NCI-H2029 (cell line): ENCODE measurements around the gene LOXHD1.

Experiments
- DNase-seq: peaks from one replicate; lab custom pipeline; 2025; lab: John Stamatoyannopoulos, UW

LOXHD1 gene

GRCh38 chr18:46574000-46574742 is 82.8 kb downstream of the LOXHD1 start:
- no peak for DNase-seq

GRCh38 chr18:46573156-46573555 is 83.9 kb downstream of the LOXHD1 start:
- no peak for DNase-seq

GRCh38 chr18:46571756-46572155 is 85.3 kb downstream of the LOXHD1 start:
- DNase-seq, result no peak

- no peak for DNase-seq
Measured at GRCh38 chr18:46570666-46571065, 86.4 kb downstream of the LOXHD1 start.

GRCh38 chr18:46570134-46570533 is 86.9 kb downstream of the LOXHD1 start:
- DNase-seq, result no peak

GRCh38 chr18:46569211-46569610 is 87.8 kb downstream of the LOXHD1 start:
- no peak for DNase-seq

GRCh38 chr18:46567196-46567595 is 89.8 kb downstream of the LOXHD1 start:
- DNase-seq, result no peak

GRCh38 chr18:46566111-46566510 is 90.9 kb downstream of the LOXHD1 start:
- DNase-seq, result no peak

- no peak for DNase-seq
Measured at GRCh38 chr18:46565256-46565655, 91.8 kb downstream of the LOXHD1 start.

- DNase-seq, result no peak
Measured at GRCh38 chr18:46563317-46563716, 93.7 kb downstream of the LOXHD1 start.

- DNase-seq, result no peak
Measured at GRCh38 chr18:46562674-46563192, 94.3 kb downstream of the LOXHD1 start.

GRCh38 chr18:46560671-46561045 is 96.4 kb downstream of the LOXHD1 start:
- no peak for DNase-seq

- DNase-seq, result no peak
Measured at GRCh38 chr18:46559946-46560670, 96.9 kb downstream of the LOXHD1 start.

- no peak for DNase-seq
Measured at GRCh38 chr18:46559296-46559695, 97.7 kb downstream of the LOXHD1 start.

GRCh38 chr18:46556590-46557206 is 100.3 kb downstream of the LOXHD1 start:
- no peak for DNase-seq

- no peak for DNase-seq
Measured at GRCh38 chr18:46555724-46556123, 101.3 kb downstream of the LOXHD1 start.

GRCh38 chr18:46555213-46555612 is 101.8 kb downstream of the LOXHD1 start:
- DNase-seq, result no peak

- no peak for DNase-seq
Measured at GRCh38 chr18:46554406-46555080, 102.5 kb downstream of the LOXHD1 start.

- DNase-seq, result no peak
Measured at GRCh38 chr18:46550609-46551008, 106.4 kb downstream of the LOXHD1 start.

- no peak for DNase-seq
Measured at GRCh38 chr18:46547520-46547919, 109.5 kb downstream of the LOXHD1 start.

- no peak for DNase-seq
Measured at GRCh38 chr18:46546111-46546640, 110.8 kb downstream of the LOXHD1 start.

- no peak for DNase-seq
Measured at GRCh38 chr18:46542545-46542944, 114.5 kb downstream of the LOXHD1 start.
